ENCODE data around the gene RPGRIP1L.
A peak's percentile ranks its signal among the peaks of the same experiment; 100 is the strongest.

RPGRIP1L gene

GRCh38 chr16:53549970-53550690 lies 153.5 kb downstream of the RPGRIP1L start:
- DNase-seq: peak in 43 of 56 donors; percentile 2 to 80 (median 37)

Measured in nucleus accumbens (tissue), 56 donors.